Prostate gland (tissue), 2 donors: ENCODE measurements around the gene ALX3. TPM values are rescaled to one million over a fixed set of nuclear protein-coding genes. Genes with fewer than 3 reads are reported as not detected.

ENCODE experiments used
- DNase-seq: peaks from one replicate; pipeline ENCODE4 v3.0.0-alpha.2; 2019; ENCODE audit warnings: low spot score
- H3K27ac ChIP-seq, 2 donors: fragments of 200-600 bp; sonication (generic); 2 replicates each; pipeline ENCODE4 v1.5.1; 2017 to 2019
- H3K27me3 ChIP-seq: fragments of 200-600 bp; sonication (generic); replicated peaks from 2 replicates; pipeline ENCODE4 v1.5.1; 2019; ENCODE audit not compliant: insufficient read depth
- H3K36me3 ChIP-seq, 2 donors: fragments of 200-600 bp; sonication (generic); 1 replicate in 1 of 2; 2 replicates in 1 of 2; pipeline versions ENCODE4 v1.5.1 to v1.8.1; 2017 to 2019
- H3K4me1 ChIP-seq: fragments of 200-600 bp; sonication (generic); replicated peaks from 2 replicates; pipeline ENCODE4 v1.5.1; 2019
- H3K4me3 ChIP-seq, 2 donors: fragments of 200-600 bp; sonication (generic); 2 replicates each; pipeline ENCODE4 v1.5.1; 2017 to 2019
- H3K9me3 ChIP-seq: fragments of 200-600 bp; sonication (generic); 2 replicates; pipeline ENCODE4 v1.5.1; 2017
- CTCF ChIP-seq, 4 experiments: fragments of 200-600 bp in 2 of 4; fragments of 450-650 bp in 2 of 4; sonication (generic) in 2 of 4; IDR thresholded peaks; 1 replicate in 3 of 4; 2 replicates in 1 of 4; pipeline ENCODE4 v1.5.1; 2016 to 2019; ENCODE audit warnings: antibody characterized with exemption in 4 of 4, mild to moderate bottlenecking in 2 of 4, moderate library complexity in 2 of 4
- POLR2A ChIP-seq: fragments of 450-650 bp; IDR thresholded peaks from one replicate; pipeline ENCODE4 v1.6.1; 2016; ENCODE audit warnings: antibody characterized with exemption, mild to moderate bottlenecking
- POLR2AphosphoS5 ChIP-seq: sonication (generic); formaldehyde crosslinking; IDR thresholded peaks from one replicate; pipeline ENCODE4 v1.6.1; 2017; ENCODE audit warnings: antibody characterized with exemption
- WGBS: methylation state at CpG from one replicate; pipeline ENCODE4 v1.1.5; 2018; 5-methylcytosine and 5-hydroxymethylcytosine counted together
- intact Hi-C: fragments of 100-400 bp; cut with DNase I; formaldehyde crosslinking; loops from one replicate; pipeline ENCODE4 v1.14.2; 2022
- total RNA-seq, 2 donors: library from RNA; depleted of rRNA; stranded (reverse); fragments of >200 nt; gene quantifications; one replicate each; pipeline ENCODE4 v1.1.0, GENCODE V29; 2016

The ALX3 gene
- total RNA-seq, 2 donors from 2014 or later = 0.74 TPM; not detected in 1

GRCh38 chr1:110085671-110086070 lies 15.2 kb upstream of the ALX3 start:
- WGBS = 81% methylated on average over 5 of the region's 5 CpGs
- TF ChIP-seq POLR2A = no peak
- TF ChIP-seq CTCF (IDR thresholded peaks at IDR 0.05) = no peak
- no peak for TF ChIP-seq POLR2AphosphoS5
- intact Hi-C loops = no loop called here

GRCh38 chr1:110084227-110085078 lies 14.0 kb upstream of the ALX3 start:
- 6% methylated on average over 63 of the region's 72 CpGs for WGBS
- no peaks in the 10 kb centered on the region for H3K4me1 ChIP-seq
- no peaks in the 10 kb centered on the region for H3K36me3 ChIP-seq
- DNase-seq = peak; percentile 24
- intact Hi-C loops = no loop called here
- peak overlapping the region; percentile 37 for H3K4me3 ChIP-seq
- H3K9me3 ChIP-seq = no peaks in the 10 kb centered on the region
- peak overlapping the region; percentile 59 to 64 for H3K27ac ChIP-seq
- TF ChIP-seq POLR2AphosphoS5 (peak; percentile 32), POLR2A (no peak), CTCF (IDR thresholded peaks at IDR 0.05) (peak in 1 of 4 experiments; percentile 4)
- H3K27me3 ChIP-seq = no peaks in the 10 kb centered on the region

More at GRCh38 chr1:110085671-110086070, 15.2 kb upstream of the ALX3 start:
- Histone ChIP-seq H3K9me3 (no peaks in the 10 kb centered on the region), H3K27ac (no peak overlapping the region), H3K36me3 (no peaks in the 10 kb centered on the region), H3K4me1 (no peaks in the 10 kb centered on the region), H3K4me3 (no peak overlapping the region), H3K27me3 (no peaks in the 10 kb centered on the region)
- DNase-seq = no peak

- intact Hi-C loops = no loop called here
- peak overlapping the region in 1 of 2 donors; percentile 64 for H3K27ac ChIP-seq
- no peak for TF ChIP-seq CTCF (IDR thresholded peaks at IDR 0.05)
- no peak for TF ChIP-seq POLR2AphosphoS5
- TF ChIP-seq POLR2A = no peak
- H3K4me1 ChIP-seq = no peaks in the 10 kb centered on the region
- H3K9me3 ChIP-seq = no peaks in the 10 kb centered on the region
- H3K27me3 ChIP-seq = no peaks in the 10 kb centered on the region
- 3% methylated on average over 37 of the region's 37 CpGs for WGBS
- peak overlapping the region; percentile 37 for H3K4me3 ChIP-seq
- H3K36me3 ChIP-seq = no peaks in the 10 kb centered on the region
- no peak for DNase-seq
These were observed 13.4 kb upstream of the ALX3 start for GRCh38 chr1:110083866-110084226.

GRCh38 chr1:110083061-110083865 lies 12.8 kb upstream of the ALX3 start:
- Histone ChIP-seq H3K36me3 (no peaks in the 10 kb centered on the region), H3K4me3 (peak overlapping the region; percentile 37), H3K4me1 (no peaks in the 10 kb centered on the region), H3K27me3 (no peaks in the 10 kb centered on the region), H3K27ac (no peak overlapping the region), H3K9me3 (no peaks in the 10 kb centered on the region)
- no peak for TF ChIP-seq POLR2A
- TF ChIP-seq CTCF (IDR thresholded peaks at IDR 0.05) = no peak
- no peak for TF ChIP-seq POLR2AphosphoS5
- intact Hi-C loops = no loop called here
- 36% methylated on average over 15 of the region's 15 CpGs for WGBS
- no peak for DNase-seq
